NCI-H226 (cell line): Measurements from ENCODE around the gene CHCHD3.

Experiments
- DNase-seq: peaks from one replicate; pipeline ENCODE4 v3.0.0-alpha.2; 2015

Gene CHCHD3

DNA sequence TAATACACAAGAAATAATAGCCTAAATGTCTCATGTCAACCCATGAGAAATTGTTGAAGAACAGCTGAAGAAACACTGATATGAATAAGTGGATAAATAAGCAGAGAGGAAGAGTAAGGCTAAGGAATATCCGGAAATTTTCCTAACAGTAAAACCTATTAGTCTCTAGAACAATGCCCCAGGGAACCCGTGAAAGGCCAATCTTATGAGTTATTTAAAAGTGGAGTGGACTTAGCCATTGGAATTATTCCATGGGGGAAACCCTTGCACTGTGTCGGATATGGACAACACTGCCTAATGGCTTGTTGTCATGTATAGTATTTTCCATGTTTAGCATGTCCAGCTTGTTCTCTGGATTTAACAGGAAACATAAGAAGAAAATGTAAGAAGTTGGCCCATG is 288.4 kb downstream of the CHCHD3 start:
- DNase-seq = no peak

DNA sequence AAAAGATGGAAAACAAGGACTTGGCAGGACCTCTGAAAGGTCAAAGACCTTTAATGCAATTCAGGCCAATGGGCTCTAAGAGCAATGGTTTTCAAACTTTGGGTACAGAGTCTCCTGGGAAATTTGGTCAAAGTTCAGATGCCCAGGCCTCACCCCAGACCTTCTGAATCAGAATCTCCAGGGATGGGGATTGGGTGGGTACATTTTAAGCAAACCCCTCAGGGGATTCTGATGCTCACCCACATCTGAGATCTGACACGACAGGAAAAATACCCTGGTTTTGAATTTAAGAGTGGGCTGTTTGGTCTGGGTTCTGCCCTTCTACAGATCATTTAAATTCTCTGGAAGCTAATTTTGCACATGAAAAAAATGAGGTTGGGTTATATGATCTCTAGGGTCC is 290.9 kb downstream of the CHCHD3 start:
- DNase-seq = no peak

DNA sequence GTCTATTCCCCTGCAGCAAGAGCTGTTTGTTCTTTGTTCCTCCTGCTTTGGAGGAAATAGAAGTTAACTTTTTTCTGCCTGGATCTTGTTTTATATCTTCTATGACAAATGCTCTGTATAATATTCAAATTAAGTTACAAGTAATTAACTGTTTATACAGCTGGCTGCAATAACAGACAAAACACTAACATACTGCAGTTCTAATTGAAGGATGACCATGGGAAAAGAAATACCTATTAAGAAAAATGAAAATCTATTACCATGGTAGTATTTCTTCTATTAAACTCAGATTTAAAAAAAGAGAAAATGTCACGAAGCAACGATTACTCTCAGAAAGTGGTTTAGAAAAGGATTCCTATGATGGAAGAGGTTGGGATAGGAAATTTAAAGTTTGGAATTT is 291.8 kb downstream of the CHCHD3 start:
- DNase-seq = no peak

DNA sequence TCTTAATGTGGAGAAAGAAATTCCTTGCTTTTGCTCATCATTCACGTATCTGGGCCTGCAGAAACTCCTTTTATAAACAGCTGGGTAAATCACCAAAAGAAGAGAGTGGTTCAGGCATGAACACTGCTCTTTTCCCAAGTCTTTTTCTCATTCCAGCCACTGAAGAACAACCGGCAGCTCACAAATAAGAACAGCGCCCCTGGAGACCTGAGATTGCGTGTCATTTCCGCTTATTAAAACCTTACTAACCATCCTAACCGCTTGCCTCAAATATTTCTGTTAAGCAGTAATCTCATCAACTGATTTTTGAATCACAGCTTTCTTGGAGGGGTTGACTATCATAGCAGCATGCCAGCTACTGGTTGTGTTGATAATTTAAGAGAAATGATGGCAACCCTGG is 292.6 kb downstream of the CHCHD3 start:
- DNase-seq = no peak

DNA sequence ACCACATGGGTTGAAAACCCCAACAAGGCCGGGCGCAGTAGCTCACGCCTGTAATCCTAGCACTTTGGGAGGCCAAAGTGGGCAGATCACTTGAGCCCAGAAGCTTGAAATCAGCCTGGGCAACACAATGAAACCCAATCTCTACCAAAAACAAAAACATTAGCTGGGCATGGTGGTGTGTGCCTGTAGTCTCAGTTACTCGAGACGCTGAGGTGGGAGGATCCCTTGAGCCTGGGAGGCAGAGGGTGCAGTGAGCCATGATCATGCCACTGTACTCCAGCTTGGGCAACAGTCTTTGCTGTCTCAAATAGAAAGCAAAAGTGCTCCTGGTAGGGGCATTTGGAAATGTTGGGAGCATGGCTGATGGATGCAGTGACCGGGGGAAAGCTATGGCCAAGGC is 296.0 kb downstream of the CHCHD3 start:
- no peak for DNase-seq

DNA sequence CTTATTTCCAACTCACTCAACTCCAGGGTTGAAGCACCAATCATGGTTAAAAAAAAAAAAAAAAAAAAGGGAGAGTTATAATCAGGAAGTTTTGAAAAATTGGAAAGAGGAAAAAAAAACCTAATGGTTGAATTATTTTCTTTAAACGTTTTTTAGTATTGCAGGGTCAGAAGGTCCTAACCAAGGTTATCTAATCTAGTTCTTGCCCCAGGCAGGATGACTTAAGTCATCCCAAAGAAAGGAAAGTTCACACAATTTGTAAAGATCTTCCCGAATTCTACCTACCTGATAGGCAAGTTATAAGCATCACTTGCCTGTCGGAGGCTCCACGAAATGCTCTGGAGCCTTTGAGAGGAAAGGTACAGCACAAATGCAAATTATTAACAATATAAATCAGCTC is 297.5 kb downstream of the CHCHD3 start:
- peak; percentile 42 for DNase-seq

DNA sequence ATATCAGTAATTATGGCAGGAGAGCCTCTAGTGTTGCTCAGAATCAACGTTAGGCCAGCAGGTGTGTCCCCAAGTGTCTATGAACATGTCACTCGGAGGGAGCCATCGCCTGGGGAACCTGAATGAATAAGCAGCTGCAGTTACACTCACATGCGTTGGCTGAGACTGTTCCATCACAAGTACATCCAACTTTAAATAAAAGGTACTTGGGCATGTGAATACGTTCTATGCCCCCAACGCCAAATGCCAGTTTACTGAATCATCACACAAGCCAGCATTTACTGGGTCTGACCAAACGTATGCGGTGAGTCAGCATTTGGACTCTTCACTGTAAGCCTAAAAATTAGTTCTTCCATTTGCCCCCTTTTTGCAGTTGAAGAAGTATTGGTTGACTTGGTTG is 298.1 kb downstream of the CHCHD3 start:
- DNase-seq = peak; percentile 95

DNA sequence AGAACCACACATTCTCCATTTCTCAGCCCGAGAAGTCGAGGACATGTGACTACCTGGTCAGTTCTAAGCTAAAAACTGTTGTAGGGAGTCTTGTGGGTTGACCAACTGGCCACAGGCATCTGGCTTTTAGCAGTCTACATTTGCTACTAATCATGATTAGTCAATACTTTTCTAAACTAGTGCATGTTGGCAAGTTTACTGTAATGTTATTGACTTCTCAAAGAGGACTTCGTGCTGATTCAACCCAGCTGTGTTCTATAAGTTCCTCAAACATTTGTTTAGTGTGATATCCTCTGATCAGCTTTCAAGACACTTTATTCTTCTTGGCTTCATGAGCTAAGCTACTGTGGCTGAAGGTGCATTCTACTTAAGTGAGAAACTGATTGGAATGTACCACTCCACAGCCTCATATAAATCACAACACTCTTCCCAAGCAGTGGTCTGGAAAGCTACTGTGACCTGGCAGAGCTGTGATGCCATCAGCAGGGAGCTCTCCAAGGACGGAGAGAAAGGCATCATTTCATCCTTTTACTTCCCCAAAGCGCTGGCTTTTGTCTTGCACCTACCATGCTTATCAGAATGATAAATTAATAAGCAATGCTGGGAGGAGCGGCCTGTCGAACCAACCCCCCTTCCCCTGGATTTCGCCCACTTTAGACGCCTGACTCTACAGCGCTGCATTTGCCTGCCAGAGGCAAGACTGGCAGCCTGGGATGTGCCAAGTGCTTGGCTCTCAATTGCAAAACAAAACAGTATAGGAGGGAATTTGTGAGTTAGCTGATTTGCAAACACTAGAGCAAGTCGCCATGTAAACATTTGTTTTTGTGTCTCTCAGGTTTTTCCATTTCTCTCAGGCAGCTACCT is 298.9 kb downstream of the CHCHD3 start:
- peak; percentile 12 for DNase-seq

DNA sequence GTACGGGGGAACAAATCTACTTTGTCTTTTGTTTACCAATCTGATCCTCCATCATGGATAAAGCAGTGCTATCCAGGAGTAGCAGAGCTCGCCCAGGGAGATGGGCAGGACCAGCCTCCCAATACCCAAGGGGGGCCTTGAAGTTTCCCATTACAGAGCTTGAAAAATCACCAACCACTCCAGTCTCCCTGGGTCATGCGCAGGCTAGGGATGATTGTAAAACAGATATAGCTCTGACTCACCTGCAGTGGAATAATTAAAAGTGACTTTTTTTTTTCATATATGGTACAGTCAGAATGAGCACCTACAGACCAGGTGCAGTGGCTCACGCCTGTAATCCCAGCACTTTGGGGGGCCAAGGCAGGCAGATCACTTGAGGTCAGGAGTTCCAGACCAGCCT is 301.1 kb downstream of the CHCHD3 start:
- DNase-seq = no peak

DNA sequence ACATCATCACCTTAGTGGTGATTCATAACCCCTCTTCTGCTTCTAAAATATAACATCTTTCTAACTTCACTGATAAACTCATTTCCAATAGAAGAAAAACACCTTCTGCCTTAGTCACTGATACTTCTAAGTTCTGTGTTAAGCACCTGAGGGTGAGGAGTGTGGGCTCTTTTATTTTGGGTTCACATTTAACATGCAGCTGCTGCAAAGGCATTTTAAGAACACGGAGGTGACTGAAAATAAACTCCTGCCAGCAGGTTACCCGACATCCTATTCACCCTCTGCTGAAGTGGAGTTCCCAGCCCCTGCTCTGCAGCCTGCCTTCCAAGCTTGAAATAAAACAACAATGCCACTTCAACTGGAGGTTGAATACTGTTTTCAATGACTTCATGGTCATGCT is 302.7 kb downstream of the CHCHD3 start:
- no peak for DNase-seq

DNA sequence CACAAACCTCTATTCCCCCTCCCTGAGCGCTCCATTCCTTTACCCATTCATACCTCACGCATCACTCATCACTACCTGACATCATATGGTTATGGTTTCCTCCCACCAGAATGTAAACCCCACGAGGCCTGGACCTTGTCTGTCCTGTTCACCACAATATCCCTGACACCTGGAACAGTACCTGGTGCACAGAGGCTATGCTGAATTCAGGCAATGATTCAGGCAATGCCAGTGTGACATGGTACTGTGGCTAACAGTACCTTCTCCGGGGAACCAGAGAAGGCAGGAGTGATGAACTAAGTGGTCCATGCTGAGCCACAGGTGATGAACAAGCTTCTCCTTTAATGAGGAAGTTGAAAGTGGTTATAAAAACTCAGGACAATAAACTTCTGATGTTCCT is 303.1 kb downstream of the CHCHD3 start:
- DNase-seq = no peak

DNA sequence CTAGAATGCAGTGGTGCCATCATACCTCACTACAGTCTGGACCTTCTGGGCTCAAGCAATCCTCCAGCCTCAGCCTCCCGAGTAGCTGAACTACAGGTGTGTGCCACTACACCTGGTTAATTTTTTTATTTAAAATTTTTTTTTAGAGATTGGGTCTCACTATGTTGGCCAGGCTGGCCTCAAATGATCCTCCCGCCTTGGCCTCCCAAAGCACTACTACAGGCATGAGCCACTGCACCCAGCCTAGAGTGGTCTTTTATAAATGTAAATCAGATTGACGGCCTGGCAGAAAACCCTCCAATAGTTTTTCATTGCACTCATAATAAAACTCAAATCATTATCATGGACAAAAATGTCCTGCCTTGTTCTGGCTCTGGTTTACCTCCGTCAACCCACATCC is 303.9 kb downstream of the CHCHD3 start:
- no peak for DNase-seq

DNA sequence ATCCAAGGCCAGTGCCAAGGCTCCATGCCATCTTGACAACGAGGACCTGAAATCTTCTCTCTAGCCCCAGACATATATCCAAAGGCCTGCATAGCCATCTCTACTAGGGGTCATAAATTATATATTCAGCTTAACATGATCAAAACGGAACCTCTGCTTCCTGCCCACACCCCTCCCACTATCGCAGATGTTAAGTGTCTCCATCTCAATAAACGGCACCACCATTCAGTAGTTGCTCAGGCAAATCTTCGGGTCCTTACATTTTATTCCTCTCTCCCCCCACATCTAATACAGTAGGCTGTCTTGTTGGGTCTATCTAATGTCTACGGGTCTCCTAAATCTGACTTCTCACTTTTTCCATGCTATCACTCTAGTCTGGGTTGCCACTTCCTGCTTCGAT is 304.5 kb downstream of the CHCHD3 start:
- DNase-seq = no peak

DNA sequence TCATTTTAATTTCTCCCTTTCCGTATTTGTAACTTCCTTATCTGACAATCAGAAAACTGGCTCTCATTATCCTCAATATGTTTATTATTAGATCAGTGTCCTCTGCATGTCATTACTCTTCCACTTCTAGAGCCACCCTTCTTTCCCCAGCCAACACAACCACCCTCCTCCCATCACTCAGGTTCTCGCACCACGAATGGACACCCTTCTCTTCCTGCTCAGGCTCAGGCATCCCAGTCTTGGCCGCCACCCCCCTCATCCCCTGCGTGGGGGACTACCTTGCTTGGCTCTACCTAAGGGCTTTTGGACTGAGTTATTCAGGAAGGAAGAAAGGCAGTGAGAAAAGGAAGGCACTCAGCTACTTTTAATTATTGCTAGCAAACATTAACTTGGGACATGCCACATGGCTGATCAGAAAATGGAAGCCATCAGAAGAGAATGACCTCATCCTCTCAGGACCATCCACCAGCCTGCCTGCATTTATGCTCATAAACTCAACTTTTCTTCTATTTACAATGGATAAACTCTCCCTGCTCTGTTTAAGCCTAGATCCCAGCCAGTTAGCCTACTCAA is 305.8 kb downstream of the CHCHD3 start:
- DNase-seq = no peak

DNA sequence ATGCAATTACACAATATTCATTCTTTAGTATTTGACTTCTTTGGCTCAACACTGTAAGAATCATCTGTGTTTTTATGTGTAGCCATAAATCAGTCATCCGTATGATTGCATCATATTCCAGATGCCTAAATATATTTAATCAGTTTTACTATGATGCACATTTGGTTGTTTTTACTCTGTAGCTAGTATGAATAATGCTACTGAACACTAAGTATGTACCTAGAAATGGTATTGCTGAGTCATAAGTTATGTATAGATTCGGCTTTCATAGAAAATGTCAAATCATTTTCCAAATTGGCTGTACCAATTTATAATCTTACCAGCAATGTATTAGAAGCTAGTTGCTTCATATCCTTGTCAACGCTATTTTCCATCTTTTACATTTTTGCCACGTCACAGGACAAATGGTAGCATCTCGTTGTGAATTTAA is 308.3 kb downstream of the CHCHD3 start:
- DNase-seq = peak; percentile 28

DNA sequence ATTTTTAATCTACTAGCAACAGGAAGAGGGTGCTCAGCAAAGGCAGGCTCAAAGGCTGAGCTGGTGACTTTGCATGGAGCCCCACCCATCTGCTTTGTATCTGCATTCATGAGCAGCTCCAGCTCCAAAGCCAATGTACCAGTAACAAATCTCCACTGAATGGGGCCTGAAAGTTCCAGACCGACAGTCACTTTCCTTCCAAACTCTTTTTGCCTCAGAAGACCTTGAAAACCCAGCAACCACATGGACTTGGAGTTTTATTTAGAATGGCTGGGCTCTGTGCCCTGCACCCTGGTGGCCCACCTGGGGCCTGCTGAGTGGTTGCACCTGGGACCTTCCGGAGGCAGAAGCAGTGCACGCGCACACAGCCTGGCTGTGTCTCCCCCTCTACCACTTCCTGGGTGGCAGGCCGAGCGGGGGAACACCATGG is 310.6 kb downstream of the CHCHD3 start:
- DNase-seq = no peak

DNA sequence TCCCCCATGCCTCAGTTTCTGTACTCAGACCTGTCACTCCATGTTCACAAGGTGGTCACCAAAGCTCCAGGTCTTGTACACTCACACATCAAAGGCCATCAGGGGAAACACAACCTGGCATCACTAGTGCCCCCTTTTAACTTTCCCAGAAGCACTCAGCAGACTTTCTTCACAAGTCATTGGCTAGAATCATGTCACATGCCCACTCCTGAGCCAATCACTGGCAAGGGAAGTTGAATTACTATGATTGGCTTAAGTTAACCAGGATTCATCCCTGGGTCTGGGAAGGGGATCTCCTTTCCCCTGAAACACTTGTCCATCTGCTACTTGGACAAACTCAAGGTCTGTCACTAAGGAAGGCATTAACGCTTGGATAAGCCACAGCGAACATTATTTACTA is 311.8 kb downstream of the CHCHD3 start:
- DNase-seq = no peak

DNA sequence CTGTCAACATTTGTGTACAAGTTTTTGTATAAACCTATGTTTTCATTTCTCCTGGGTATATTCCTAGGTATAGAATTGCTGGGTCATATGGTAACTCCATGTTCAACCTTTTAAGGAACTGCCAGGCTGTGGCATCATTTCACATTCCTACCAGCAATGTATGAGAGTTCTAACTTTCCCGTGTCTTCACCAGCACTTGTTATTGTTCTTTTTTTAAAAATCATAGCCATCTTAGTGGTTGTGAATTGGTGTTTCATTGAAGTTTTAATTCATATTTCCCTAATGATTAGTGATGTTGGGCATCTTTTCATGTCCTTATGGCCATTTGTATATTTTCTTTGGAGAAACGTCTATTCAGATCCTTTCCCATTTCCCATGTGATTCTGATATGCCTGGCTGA is 312.6 kb downstream of the CHCHD3 start:
- no peak for DNase-seq

DNA sequence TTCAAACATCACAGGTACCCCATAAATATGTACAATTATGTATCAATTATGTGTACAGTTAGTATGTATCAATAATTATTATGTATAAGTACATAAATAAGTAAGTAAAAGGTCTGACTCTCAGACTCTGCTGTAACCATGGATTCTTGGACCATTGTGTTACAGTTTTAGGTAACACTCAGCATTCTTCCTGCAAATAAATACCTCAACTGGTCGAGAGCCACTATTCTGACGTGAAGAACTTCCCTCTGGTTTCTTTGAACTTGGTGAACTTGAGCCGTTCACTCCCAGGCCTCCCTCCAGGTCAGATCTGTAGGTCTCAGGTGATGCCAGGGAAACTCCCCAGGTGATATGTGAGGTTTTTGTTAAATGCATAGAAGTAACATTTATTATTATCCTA is 313.8 kb downstream of the CHCHD3 start:
- DNase-seq = no peak

DNA sequence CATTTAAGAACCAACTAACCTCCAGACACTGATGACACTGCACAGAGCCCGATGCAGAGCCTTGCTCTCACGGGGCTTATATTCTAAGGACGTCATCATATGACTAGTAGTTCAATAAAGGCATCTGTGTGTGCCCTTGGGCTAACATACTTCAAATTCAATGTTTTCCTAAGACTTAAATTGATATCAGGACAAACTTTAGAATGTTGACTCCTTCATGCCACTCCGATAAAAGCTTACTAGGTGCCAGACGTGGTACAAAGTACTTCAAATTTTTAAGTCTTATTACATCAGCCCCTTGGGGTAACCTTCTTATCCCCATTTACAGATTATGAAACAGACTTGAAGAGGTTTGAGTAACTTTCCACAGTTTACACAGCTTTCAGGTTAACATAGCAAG is 314.5 kb downstream of the CHCHD3 start:
- DNase-seq = no peak

DNA sequence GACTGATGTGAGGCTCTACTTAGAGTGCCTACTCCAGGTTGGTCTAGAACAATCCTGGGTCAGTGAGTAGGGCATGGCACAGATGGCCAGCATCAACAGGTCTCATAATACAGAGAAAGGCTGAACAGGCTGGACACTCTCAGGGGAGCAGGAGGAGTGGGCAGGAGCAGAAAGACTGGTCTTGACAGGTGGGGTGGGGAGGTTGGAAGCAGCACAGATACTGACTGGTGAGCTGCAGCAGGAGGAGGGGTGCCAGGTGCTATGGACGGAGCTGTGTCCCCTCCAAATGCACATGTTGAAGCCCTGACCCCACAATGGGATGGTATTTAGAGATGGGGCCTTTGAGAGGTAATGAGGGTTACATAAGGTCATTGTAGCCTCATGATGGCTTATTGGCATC is 315.2 kb downstream of the CHCHD3 start:
- DNase-seq = no peak

DNA sequence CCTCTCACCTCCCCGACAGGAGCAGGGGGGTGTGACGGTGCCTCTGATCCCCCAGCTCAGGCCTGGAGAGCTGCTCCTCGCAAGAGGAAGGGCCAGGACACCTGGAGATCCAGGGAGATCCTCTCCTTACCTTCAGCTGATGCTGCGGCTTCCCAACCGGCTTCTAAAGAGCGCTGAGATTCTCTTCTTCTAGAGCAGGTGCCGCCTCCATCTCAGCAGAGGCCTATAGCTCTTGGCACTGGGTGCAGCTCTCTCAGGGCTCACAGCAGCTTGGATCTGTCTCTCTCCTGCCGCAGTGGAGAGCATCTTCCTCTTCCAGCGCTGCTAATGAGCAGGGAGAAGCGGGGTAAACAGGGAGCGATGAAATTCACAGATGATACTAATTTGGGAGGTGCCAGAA is 316.0 kb downstream of the CHCHD3 start:
- DNase-seq = no peak

DNA sequence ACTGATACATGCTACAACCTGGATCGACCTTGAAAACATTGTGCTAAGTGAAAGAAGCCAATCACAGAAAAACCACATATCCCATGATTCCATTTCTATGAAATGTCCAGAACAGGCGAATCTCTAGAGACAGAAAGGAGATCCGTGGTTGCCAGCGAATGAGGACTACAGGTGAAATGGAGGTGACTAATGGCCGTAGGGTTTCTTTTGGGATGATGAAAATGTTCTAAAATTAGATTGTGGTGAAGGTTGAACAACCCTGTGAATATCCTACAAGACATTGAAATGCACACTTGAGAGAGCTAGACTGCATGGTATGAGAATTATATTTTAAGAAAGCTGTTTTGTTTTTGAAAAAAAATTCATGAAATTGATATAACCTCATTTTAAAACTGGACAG is 317.1 kb downstream of the CHCHD3 start:
- no peak for DNase-seq

DNA sequence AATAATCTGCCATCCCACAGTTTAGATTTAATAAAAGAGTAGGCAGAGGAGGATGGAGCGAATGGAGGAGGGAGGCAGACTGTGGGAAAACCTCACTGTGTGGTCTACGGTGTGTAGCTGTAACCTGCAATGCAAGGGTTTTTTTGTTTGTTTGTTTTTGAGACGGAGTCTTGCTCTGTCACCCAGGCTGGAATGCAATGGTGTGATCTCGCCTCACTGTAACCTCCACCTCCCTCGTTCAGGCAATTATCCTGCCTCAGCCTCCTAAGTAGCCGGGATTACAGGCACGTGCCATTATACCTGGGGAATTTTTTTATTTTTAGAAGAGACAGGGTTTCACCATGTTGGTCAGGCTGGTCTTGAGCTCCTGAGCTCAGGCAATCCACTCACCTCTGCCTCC is 321.0 kb downstream of the CHCHD3 start:
- DNase-seq = no peak

DNA sequence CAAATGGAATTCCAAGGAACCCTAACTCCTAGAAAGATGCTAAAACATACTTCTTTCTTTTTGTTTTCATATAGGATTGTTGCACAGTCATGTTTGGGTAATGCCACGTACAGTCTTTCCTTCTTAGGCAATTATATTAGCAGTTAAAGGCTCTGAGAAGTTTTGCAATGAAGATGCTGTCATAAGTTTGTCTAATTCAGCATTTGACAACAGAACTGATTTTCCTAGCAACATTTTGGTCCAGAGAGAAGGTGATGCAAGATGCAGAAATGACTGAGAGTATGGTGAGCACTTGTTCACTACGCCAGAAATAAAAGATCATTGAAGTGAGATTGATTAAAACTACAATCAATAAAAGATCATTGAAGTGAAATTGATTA is 321.7 kb downstream of the CHCHD3 start:
- DNase-seq = no peak
